ENCODE results near the gene ADAM8.

Gene ADAM8

DNA sequence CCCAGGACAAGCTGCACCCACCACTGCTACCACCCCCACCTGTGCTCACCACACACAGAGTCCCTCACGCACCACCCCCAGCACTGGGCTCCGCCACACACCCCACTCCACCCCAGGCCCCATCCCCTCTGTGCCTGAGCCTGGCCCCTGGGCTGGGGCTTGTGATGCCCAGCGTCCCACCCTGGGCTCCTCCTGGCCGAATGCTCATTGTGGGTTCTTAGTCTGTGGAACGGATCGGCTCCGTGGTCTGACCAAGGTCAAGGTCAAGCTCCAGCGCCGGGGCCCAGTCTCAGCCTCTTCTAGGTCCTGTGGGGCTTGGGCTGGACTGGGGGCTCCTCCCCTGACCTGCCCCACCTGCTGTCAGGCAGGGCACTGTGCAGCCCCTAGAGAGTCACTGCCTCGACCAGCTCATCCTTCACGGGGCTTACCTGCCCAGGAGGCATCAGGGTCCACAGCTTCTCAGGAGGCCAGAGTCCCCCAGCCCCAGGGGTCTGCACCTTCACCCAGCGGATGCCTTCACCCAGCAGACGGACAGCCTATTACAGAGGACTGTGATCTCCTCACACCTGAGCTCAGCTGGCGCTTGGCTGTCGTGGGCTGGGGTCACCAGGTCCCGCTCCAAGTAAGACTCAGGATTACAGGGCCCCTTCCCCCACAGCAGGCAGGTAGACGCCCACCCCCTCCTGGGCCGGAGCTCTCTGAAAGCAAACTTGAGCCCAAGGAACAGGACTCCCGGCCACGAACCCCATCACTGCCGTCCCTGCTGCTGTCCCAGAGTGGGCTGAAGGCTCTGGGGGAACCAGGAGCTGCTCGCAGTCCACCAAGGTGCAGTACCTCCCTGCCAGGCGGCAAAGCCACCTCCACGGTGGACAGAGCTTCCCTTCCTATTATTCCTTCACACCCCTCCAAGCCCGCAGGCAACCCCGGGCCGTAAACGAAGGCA is 61.9 kb downstream of the ADAM8 start:
- no peak for DNase-seq

GRCh38 chr10:133213641-133214467 is 62.8 kb downstream of the ADAM8 start:
- no peak for DNase-seq

DNA sequence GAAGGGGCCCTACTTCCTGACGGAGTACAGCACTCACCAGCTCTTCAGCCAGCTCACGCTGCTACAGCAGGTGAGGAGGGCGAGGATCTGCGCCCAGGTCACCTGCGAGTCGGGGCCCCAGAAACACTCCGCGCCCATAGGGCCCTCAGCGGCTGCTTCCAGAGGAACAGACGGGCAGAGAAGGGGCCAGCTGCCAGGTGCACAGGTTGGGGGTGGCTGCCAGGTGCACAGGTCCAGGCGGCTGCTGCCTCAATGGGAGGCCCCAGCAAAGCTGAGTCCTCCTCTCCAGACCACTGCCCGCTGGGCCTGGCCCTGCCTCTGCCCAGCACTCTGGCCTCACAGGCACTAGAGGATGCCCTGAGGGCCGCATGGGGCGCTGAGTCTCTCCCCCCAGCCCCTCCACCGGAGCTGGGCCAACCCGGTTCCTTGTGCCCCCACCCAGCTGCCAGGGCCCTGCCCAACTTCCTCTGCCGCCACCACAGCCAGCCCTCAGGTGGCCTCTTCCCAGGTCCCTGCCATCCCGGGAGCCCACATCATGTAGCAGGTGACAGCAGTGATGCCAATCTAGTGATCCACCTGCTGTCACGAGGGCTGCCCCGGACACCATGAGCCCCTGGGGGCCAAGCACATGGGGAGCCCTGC is 63.7 kb downstream of the ADAM8 start:
- DNase-seq = no peak

Data from hypothalamus (tissue), 51 donors.